Stimulated activated CD4-positive, alpha-beta T cell treated with anti-CD3 and anti-CD28 coated beads, Interleukin-1b, Interleukin-23, amount 100 ng/mL, for 4 hours (primary cell): Measurements from ENCODE around the gene SIMC1.
"Not testable (repeated sequence)": the region's sequence is repeated elsewhere in the genome, so short reads cannot be mapped to it uniquely, and the experiment has no call there.

Source experiments
- DNase-seq, 2 donors: peaks; one replicate each; pipeline ENCODE4 v3.0.0-alpha.2; 2020; ENCODE audit warnings: low read depth in 2 of 2

The SIMC1 gene

DNA sequence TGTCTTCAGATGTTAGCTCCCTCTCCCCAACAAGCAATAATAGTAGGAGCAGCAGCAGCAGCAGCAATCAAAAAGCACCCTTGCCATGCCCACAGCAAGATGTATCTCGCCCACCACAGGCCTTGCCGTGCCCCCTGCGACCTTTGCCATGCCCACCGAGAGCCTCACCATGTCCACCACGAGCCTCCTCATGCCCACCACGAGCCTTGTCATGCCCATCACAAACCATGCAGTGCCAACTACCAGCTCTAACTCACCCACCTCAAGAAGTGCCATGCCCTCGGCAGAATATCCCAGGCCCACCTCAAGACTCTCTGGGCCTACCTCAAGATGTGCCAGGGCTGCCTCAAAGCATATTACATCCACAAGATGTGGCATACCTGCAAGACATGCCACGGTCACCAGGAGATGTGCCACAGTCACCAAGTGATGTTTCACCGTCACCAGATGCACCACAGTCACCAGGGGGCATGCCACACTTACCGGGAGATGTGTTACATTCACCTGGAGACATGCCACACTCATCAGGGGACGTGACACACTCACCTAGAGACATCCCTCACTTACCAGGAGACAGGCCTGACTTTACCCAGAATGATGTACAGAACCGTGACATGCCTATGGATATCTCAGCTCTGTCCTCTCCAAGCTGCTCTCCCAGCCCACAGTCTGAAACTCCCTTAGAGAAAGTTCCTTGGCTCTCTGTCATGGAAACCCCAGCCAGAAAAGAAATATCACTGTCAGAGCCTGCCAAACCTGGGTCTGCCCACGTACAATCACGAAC, 52.0 kb downstream of the SIMC1 start:
- not testable (repeated sequence) for DNase-seq

DNA sequence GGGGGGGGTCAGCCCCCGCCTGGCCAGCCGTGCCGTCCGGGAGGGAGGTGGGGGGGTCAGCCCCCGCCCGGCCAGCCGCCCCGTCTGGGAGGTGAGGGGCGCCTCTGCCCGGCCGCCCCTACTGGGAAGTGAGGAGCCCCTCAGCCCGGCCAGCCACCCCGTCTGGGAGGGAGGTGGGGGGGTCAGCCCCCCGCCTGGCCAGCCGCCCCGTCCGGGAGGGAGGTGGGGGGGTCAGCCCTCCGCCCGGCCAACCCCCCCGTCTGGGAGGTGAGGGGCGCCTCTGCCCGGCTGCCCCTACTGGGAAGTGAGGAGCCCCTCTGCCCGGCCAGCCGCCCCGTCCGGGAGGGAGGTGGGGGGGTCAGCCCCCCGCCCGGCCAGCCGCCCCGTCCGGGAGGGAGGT, 67.1 kb downstream of the SIMC1 start:
- DNase-seq = not testable (repeated sequence)

DNA sequence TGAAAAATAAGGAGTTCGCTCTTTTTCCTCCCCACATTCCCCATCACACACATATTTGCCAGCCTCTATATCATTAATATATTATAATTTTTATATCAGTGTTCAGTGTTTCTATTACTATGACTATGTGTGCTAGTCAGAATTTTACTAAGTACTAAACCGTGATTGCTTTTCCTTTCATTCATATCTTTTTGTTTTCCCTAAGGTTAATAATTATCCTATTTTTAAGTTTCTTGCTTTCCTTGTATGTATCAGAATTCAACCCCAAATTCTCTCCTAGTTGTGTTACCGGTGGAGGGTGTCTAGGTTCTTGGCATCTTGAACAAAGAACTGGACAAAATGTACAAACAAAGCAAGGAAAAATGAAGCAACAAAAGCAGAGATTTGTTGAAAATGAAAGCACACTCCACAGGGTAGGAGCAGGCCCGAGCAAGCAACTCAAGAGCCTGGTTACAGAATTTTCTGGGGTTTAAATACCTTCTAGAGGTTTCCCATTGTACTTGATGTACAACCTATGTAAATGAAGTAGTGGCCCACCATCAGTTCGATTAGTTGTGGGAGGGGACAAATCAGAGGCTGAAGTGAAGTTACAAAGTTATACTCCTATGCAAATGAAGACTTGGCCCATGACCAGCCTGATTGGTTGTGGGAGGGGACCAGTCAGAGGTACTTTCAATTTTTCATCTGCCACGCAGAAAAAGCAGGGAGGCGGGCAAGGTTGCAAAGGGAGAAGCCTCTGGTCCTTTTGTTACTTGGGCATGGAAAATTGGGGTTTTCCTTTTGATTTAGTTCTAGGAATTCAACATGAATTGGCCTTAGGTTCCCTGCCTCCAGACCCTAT, 79.5 kb downstream of the SIMC1 start:
- DNase-seq = no peak

DNA sequence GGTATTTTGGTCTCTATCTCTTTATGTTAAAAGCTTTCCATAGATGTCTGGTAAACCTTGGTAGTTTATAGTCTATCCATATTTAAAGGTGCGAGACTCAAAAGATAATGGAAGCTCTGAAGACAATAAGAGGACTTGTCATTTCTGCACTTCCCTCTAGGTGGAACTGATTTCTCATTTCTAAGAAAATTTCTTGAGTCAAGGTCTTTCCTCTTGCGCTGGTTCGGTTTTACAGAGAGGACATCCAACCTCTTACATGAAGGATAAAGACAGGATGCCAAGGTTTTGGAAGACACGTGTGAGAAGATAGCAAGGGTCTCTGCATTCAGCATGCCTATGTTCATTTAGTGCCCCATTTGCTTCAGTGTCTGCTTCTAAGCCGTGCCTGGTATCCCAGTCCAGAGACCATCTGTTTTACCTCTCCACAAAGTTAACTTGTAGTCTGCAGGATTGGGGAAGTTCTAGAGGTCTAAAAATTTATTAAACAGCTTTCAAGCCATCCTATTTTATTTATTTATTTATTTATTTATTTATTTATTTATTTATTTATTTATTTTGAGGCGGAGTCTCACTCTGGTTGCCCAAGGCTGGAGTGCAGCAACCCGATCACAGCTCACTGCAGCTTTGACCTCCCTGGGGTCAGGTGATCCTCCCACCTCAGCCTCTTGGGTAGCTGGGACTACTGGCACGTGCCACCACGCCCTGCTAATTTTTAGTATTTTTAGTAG, 81.8 kb downstream of the SIMC1 start:
- no peak for DNase-seq

DNA sequence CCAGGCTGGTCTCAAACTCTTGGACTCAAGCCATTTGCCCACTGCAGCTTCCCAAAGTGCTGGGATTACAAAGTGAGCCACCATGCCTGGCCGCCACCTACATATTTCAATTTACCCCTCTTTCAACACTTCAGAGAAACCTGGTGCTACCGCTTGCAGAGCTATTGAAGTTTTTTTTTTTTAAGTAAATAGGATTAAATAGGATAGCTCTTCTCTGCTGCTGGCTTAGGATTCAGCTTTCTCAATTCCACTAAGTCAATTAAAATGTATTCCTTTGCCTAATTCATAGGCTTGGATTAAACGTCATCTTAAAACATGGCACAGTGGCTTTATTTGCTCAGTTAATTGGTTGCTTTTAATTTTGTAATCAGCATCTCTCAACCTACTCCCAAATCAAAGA, 82.4 kb downstream of the SIMC1 start:
- no peak for DNase-seq

DNA sequence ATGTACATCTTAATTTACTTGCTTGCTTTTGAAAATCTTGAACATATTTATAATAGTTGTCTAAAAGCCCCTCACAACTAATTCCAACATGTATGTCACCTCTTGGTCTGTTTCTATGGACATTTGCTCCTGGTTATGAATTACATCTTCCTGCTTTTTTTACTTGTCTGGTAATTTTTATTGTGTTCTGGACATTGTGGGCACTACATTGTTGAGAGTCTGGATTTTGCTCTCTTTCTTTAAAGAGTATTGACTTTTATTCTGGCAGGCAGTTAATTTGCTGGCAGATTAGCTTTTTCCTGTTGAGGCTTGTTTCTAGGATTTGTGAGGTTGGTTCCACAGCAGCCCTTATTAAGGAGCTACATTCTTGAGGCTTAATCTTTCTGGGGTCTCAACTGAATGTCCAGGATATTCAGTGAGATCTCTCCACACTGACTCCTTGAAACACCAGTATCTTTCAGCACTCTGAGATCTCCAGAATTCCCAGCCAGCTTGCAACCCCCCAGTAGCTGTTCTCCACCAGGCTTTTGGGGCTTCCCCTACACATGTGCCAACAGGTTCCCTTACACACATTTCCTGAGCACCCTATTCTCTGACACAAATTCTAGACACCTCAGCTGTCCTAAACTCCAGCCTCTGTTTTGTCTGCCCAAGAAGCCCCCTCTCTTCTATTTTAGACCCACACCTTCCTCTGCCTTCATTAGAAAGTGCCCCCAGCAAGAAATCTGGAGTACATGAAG, 96.0 kb downstream of the SIMC1 start:
- DNase-seq = no peak

DNA sequence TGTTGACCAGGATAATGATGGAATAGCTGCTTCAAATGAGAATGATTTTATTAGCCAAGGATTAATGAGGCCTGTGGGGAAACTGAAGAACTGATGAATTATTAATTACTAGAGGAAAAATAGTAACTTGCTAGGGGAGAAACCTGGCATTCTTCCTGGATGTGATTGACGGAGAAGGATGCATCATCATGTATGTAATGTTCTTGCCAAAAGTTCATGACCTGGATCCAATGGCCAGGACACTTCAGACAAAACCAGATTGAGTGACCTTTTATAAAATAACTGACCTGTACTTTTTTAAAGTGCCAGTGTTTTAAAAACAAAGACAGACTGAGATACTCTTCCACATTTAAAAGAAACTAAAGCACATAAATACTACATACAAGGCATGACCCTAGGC, 99.7 kb downstream of the SIMC1 start:
- DNase-seq = no peak

DNA sequence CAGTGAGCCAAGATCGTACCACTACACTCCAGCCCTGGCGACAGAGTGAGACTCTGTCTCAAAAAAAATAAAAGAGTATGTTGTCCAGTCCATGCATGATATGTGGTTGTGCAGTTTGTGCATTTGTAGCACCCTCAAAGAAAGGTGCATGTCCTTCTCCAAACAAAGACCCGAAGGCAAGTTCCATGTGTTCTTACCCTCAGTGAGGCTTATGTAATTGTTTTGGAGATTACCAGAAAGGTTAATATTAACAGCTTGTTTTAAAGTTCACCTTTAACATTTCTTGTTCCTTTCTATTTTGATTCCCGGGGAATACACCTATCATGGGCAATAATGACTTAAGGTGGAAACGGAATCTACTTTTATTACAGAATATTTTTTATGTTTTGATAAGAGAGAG, 101.1 kb downstream of the SIMC1 start:
- DNase-seq = no peak

DNA sequence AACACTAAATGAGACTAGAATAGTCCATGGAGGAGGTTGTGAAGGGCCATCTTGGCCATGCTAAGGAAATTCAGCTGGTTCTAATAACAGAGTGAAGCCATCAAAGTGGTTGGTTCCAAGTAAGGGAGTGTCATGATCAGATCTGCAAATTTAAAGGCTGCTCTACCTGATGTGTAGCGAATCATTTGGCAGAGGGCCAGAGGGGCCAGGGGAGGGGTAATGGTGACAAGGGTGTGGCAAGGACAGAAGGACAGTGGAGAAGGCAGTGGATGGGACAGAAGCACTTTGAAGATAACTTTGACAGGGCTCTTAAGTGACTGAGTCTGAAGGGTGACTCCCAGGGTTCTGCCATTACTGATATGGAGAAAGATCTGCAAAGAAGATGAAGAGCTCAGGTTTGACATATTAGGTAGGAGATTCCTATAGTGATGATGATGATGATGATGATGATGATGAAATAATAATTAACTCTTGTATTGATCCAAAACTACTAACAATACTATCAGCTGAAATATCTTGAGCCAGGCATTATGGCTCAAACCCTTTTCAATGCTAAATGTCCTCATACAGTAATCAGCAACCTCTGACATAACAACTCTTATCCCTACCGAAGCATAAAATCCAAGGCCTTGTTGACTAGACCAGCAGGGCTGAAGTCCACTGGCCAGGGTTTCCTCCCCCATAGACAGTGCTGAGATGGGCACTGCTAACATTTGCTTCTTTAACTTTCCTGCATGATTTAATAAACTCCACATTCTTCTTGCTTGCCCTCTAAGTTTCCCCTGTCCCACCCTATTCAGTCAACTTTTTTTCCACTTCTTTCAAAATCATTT, 103.3 kb downstream of the SIMC1 start:
- DNase-seq = no peak

DNA sequence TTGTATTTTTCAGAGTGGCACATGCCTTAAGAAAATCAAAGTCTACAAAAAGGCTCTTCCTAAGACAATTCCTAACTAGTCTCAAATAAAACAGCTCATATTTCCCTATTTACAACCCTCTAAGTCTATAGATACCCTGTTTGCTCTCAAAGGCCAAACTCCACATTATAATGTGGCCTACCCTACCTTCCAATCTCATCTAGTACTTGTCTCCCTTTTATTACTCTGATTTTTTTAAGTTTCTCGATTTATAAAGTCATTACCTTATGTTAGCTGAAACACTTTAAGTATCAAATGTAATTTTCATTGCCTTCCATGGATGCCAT, 103.9 kb downstream of the SIMC1 start:
- DNase-seq = no peak

DNA sequence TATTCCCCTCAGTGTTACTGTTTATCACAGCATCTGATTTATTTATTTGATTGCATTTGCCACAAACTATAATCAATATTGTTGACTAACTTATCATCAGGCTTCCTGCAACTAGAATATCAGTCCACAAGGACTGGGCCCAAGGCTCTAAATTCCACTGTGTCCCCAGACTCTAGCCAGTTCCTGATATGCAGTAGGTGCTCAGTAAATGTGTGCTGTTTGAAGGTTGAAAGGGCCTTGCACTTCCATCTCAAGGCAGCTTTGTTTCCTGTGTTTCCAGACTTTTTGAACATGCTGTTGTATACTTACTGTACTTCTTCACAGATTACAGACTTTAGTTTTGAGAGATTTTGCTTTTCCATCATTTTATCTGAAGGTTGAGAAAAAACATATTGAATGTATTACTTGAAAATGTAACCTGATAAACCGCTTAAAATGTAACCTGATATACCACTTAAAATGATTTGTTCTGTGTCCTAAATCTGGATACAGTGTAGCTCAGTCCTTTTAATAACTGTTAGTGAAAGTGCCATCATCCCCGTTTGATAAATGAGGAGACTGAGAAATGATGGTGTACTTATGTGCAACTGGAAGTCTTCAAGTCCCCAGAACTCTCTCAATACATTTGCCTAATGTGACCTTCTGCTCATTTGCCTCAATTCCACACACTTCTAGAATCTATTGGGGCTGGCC, 104.7 kb downstream of the SIMC1 start:
- no peak for DNase-seq

DNA sequence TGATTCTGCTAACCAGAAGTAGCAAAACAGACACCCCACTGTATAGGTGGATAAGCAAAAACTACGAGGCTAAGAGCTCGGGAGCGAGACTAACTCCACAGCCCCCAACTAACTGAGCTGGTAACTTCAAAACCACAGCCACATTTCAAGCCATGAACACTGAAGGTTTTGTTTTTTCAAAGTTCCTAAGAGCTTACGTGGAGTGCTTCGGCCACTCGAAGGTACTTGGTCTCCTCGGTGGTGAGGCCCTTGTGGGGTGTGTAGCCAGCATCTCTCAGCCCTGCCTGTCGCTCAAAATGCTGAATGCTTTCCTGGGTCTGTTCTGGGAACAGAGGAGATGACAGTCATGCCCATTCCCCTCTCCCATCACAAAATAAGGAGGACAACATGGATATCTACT, 112.2 kb downstream of the SIMC1 start:
- DNase-seq = no peak

DNA sequence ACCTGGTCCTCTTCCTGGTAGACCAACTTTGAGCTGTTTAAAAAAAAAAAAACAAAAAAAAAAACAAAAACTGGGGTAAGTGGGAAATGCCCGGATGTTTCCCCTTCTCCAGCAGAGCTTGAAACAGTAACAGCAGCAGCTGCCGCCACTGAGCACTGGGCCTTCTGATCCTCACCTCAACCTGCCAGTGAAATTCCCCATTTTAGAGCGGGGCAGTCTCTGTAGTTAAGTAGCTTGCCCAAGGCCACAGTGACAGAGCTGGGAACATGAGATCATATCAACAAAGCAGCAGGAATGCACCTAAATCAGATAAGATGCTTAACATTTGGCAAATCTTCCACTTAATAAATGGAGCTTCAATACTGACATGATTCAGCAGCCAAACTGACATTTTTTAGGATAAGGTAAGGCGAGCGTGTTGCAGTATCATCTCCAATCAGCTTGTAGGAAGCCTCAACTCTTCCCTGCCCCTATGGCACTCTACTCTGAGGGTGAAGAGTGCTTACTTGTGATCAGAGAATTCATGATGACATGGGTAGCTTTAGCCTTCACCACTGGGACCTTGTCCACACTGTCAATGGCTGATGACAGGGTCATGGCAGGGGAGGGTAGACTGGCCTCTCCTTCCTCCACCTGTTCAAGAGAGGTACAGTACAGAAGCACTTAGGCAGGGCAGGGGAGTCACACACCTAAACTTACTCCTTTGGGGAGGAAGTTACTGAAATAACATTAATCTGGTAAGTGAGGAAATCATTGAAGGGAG, 114.1 kb downstream of the SIMC1 start:
- DNase-seq = no peak

DNA sequence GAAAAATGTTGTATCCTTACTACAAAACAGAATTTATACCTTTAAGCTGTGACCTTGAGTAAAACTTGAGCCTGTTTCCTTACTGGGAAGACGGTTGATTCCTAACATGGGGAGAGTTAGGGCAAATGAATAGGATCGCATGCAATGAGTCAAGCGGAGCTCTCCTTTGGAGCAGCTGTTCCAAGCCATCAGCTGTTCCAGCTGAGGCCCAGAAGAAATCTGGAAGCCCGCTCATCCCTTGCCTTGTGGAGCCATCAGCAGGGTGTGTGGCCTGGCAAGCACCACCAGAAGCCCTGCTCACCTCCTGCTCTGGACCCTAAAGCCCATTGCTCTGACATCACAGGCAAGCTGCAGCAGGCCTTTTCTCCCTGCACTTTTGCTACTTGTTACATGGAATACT, 115.3 kb downstream of the SIMC1 start:
- DNase-seq = no peak

DNA sequence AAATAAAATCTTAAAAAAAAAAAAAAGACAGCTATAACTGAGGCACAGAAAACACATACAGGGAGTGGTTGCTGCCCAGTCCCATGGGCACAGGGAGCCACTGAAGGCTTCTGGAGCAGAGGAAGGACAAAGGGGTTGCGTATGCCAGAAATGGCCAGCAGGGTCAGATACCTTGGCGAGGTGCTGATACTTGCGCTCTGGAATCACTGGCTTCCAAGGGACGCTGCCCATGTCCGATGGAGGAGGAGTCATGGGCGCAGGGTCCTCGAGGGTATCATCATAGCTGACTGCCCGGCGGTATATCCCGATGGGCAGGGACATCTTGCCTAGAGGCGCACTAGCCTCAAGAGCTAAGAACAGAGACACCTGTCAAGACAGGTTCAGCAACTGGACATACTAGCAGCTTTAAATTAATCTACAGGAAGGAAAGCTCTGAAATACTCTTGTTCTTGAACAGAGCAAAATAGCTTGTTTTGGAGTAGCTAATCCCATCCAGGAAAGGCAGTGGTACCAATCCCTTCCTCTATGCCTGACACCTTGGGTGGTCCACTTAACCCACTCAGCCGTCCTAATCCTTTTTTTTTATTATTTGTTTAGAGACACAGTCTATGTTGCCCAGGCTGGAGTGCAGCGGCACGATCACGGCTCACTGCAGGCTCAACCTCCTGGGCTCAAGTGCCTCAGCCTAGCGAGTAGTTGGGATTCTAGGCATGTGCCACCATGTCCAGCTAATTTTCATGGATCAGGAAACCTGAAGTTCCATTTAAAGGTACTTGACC, 117.4 kb downstream of the SIMC1 start:
- DNase-seq = no peak

DNA sequence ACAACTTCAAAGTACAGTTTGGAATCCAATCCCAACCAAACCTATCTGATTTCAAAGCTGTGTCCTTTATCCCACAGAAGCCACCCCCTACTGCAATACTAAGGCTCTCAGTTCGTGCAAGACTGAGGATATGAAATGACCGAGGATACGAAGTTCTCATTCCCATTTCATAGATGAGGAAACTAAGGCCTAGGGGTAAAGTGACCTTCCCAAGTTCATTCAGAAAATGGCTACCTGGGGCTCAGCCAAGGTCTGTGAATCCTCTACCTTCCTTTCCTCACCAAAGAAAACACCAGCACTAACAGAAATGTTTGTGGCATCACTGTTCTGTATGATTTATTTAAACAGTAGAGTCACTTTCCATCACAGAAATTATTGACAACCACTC, 117.9 kb downstream of the SIMC1 start:
- DNase-seq = no peak

DNA sequence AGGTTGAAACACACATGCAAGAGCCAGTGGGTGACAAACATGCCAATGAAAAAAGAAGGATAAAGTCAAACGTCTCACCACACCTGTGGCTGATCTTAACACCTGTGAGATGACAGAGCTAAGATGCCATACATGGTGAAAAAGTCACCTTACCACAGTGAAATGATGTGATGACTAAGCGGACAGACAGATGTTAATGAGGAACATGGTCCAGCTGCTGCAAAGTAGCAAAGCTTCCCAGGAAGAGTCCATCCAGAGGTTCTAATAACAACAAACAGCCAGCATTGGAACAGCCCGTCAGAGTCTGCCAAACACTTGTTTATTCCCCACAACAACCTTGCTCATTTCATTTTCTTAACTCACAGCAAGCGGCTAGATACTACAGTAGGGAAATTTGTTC, 121.4 kb downstream of the SIMC1 start:
- no peak for DNase-seq

DNA sequence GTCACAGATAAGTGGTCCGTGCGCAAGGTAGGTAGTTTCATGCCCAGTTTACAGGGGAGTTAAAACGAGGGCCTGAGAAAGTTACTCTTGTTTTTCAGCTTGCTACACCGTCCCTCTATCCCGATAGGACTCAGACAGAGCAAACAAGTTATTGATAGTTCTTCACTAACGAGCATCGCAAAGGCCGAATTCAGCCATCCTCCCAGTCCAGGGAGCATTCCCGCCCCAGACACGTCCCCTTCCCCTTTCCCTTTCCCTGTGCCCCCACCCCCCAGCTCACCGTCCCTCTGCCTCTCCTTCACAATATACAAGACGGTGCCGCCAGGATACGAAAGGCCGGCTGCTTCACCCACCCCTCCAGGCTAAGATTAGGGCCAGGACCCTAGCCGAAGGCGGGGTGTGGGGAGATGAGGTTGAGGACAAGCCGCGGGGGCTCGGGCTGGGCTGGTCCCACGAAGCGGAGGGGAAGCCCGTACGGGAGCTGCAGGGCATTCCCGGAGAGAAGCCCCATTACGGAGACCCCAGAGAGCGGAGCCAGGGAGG, 122.7 kb downstream of the SIMC1 start:
- no peak for DNase-seq
